ENCODE measurements around the gene PCNX2.

Gene PCNX2

DNA sequence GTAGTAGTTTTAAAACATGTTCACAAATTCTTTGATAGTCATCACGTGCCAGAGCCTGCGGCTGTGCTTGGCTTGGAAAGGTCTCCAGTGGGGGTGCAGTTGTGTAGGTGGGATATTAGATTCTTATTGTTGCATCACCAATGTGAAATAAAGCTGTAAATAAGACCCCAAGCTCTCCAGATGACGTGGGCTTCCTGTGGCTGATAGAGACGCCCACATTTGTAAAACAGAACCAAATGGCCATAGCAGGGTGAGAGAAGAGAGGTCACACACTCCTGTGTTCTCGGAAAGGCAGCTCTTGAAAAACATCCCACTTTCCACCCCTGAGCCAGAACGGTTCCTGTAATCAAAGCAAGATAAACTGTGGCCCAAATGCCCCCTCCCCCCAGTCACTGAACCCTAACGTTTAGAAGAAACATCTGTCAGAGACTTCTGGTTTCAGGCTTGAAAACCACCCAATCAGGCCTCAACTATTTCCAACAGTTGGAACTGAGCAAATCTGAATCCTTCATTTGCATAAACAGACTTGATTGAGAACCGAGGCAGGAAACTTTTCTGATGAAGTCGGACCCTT, 351.8 kb downstream of the PCNX2 start:
- TF ChIP-seq, protein P1, sequence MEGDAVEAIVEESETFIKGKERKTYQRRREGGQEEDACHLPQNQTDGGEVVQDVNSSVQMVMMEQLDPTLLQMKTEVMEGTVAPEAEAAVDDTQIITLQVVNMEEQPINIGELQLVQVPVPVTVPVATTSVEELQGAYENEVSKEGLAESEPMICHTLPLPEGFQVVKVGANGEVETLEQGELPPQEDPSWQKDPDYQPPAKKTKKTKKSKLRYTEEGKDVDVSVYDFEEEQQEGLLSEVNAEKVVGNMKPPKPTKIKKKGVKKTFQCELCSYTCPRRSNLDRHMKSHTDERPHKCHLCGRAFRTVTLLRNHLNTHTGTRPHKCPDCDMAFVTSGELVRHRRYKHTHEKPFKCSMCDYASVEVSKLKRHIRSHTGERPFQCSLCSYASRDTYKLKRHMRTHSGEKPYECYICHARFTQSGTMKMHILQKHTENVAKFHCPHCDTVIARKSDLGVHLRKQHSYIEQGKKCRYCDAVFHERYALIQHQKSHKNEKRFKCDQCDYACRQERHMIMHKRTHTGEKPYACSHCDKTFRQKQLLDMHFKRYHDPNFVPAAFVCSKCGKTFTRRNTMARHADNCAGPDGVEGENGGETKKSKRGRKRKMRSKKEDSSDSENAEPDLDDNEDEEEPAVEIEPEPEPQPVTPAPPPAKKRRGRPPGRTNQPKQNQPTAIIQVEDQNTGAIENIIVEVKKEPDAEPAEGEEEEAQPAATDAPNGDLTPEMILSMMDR (conservative IDR thresholded peaks at IDR 0.05; ENCODE audit: low read length), result no peak
- no peak overlapping the region for H3K4me3 ChIP-seq (ENCODE audit: low read length)
- no peak for DNase-seq (ENCODE audit: low read depth)

DNA sequence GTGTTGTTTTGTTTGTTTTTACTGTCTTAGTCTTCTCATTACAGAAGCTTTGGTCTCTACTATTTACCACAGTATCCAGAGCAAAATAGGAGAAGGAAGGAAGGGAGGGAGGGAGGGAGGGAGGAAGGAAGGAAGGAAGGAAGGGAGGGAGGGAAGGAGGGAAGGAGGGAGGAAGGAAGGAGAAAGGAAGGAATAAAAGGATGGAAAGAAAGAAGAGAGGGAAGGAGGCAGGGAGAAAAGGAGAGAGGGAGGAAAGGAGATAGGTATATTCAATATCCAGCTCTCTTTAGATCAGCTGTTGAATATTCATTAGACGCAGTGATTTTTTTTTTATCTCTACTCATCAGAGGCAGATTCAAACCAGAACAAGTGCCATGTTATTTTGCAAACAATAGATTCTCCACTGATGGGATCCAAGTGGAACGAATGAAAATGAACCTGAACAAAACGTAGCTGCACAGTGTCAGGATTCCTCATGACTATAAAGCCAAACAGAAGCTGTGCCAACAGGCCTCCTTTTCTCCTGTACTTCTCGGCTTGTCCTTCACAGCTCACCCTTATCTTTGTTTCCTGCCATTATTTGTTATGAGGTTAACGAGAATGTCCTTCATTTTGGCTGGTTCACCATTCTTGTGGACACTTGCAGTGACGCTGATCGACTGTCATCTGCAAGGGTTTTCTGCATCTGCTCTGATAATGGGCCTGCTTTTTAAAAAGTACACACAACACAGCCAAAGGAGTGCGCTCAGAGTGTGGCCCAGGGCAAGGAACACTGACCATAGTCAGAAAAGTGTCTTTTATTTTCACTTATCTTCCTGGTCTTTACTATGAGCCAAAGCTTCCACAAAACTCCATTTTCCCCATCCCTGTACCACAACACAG, 352.9 kb downstream of the PCNX2 start:
- H3K4me3 ChIP-seq (ENCODE audit: low read length), result no peak overlapping the region
- TF ChIP-seq, protein P1 (conservative IDR thresholded peaks at IDR 0.05; ENCODE audit: low read length), result no peak
- DNase-seq (ENCODE audit: low read depth), result no peak

DNA sequence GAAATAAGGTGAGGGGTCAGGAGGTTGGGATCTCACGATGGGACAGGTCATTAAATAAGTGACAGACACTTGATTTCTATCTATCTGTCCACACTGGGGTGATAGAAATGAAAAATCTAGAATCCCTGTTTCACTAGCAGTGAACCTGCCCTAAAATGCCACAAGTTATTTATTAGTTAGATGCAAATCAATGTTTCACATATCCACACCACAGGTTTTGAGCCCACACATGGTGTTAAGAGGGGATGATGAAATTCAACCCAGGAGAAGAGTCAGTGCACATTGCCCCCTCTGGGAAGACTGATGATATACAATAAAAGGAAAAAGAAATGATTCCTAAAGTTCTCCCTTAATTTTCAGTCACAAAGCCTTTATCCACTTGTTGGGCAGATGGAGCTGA, 355.3 kb downstream of the PCNX2 start:
- no peak for DNase-seq (ENCODE audit: low read depth)
- TF ChIP-seq, protein P1 (conservative IDR thresholded peaks at IDR 0.05; ENCODE audit: low read length), result no peak
- H3K4me3 ChIP-seq (ENCODE audit: low read length), result no peak overlapping the region

DNA sequence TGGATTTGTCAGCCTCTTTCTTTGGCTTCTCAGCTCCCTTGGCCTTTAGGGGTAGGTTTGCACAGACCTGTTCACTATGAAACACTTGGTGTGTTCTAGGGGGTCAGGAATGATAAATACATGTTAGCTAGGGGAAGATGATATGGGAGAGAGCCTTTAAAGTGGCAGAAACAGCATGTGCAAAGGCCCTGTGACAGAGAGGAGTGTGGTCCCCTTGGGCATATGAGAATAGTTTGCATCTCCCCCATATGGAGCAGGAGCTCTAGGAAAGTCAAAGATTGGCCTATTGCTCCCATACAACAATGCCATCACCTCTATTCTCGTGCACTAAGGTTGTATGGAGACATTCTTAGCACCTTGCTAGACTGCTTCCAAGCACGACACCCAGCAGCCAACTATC, 355.8 kb downstream of the PCNX2 start:
- TF ChIP-seq, protein P1 (conservative IDR thresholded peaks at IDR 0.05; ENCODE audit: low read length), result no peak
- no peak for DNase-seq (ENCODE audit: low read depth)
- no peak overlapping the region for H3K4me3 ChIP-seq (ENCODE audit: low read length)

DNA sequence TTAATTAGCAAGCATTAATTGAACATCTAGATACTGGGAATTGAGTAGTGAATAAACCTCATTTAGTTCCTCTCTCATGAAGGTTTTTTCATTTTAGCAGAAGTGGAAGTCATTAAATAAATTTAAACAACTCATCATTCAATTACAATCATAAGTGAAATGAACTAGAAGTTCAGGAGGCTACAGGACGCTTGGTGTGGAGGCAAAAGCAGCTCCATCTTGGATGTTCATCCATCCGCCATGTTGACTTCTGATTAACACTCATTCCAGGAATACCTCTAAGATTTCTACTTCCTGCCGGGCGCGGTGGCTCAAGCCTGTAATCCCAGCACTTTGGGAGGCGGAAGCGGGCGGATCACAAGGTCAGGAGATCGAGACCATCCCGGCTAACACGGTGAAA, 356.6 kb downstream of the PCNX2 start:
- TF ChIP-seq, protein P1 (conservative IDR thresholded peaks at IDR 0.05; ENCODE audit: low read length), result no peak
- no peak for DNase-seq (ENCODE audit: low read depth)
- H3K4me3 ChIP-seq (ENCODE audit: low read length), result no peak overlapping the region

DNA sequence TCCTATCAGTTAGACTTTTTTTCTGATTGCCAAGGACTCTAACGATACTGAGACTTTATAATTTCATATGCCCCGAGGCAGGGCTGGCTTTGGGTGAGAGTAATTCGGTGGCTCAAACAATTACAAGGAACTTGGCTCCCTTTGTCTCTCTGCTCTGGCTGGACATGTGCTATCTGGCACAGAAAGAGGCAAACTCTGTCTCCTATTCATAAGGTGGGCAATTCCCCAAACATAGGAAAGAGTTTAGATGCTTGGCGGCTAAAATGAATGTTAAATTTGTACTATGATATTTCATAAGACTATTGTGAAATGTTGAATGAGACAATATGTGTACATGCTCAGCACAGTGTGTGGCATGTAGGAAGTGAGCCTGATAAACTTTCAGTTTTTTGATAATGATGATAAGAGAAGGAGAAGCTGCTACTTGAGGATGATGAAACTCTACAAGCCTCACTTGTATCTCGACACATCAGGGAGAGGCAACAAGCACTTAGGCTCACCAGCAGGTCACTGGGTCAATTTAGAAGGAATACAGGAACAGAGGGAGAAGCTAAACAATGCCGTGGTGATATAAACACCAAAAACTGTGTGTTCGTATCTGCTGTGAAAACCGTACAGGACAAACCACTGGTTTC, 357.7 kb downstream of the PCNX2 start:
- no peak overlapping the region for H3K4me3 ChIP-seq (ENCODE audit: low read length)
- TF ChIP-seq, protein P1 (conservative IDR thresholded peaks at IDR 0.05; ENCODE audit: low read length), result no peak
- no peak for DNase-seq (ENCODE audit: low read depth)

All from AG10803 (cell line).